T follicular helper cell (primary cell): ENCODE data around the gene ANKIB1.
"Not testable (repeated sequence)": the region's sequence is repeated elsewhere in the genome, so short reads cannot be mapped to it uniquely, and the experiment has no call there.

Experiments
- DNase-seq: peaks from one replicate; pipeline ENCODE4 v3.0.0-alpha.2; 2020; ENCODE audit warnings: low read depth

The ANKIB1 gene

DNA sequence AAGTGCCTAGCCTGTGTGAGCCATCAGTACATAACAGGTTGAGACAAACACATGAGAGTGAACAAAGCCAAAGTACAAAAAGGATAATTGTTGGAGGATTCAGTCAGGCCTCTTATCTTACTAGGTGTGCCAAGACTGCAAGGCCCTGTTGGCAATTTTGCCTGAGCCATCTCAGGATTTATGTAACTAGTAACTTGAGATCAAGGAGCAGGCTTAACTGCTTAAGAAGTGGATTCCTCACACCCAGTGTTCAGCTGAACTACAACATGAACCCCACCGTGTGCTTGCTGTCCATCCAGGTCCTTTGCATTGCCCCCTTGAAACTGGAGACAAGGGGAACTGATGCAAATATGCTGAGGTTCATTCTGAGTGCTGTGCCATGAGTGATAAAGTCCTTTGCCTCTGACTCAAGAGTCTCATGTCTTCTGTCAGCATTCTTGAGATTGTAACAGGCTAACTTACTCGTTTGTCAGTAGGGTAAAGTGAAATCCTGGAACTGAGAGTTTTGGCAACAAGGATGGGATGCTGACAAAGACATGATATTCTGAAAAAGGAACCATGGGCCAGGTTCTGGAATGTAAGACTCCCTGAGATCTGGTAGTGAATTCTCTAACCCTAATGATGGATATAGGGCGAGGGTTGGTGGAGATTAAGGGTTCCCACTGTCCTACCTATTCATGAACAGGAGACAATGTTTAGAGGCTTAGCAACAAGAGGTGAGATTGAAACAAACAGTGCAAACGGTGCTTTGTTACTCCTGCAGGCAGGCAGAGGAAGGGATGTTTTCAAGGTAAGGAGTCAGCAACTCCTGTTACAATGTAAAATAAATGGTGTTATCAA lies 157.4 kb downstream of the ANKIB1 start:
- no peak for DNase-seq

DNA sequence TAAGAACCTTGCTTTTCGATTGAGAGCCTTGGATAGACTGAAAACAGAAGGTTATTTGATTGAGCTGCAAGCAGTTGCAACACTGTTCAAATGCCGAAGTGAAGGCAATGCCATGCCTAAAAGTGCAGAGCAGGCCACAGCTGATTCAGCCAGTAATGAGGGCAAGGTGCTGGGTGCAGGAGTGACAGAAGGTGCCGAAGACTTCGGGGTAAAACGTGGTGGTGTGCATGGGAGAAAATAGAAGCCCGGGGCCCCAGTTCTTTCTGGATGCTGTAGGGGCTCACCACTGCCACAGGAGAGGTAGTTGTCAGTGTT lies 157.9 kb downstream of the ANKIB1 start:
- DNase-seq: no peak

DNA sequence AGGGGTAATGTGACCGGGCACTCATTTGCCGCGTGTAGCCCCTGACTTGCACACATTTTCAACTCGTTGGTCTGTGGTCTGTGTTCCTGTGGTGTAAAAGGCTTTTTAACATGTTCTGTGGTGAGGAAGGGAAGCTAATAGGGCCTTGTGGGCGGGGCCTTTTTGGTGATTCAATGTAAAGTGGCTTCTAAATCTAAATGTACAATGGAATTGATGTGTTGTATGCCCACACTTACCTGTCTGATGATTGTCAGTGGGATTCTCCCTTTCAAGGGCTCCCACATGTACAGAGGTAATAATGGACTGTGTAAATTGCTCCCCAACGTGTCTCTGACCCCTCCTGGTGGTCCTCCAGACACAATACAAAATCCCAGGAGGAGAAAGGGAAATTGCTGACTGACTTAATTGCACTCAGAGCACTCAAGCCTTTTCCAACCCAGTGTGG lies 158.4 kb downstream of the ANKIB1 start:
- no peak for DNase-seq

DNA sequence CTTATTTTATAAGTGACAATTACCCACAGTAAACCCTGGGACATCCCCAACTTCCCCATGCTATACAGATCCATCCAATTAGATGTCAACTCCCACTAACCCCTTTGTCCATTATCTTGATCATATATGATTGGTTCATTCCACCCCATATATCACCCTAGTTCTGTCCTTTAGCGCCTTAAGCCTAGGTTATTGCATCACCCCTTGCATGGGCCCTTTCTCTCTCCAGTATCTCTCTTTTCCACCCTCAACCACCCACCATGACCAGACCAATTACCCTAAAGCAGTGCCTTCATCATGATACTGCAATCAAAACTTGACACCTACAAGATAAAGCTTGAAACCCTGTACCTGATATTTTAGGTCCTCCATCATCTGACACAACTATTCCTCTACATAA lies 163.6 kb downstream of the ANKIB1 start:
- DNase-seq: no peak

DNA sequence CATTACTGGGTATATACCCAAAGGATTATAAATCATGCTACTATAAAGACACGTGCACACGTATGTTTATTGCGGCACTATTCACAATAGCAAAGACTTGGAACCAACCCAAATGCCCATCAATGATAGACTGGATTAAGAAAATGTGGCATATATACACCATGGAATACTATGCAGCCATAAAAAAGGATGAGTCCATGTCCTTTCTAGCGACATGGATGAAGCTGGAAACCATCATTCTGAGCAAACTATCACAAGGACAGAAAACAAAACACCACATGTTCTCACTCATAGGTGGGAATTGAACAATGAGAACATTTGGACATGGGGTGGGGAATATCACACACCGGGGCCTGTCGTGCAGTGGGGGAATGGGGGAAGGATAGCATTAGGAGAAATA lies 164.4 kb downstream of the ANKIB1 start:
- not testable (repeated sequence) for DNase-seq

DNA sequence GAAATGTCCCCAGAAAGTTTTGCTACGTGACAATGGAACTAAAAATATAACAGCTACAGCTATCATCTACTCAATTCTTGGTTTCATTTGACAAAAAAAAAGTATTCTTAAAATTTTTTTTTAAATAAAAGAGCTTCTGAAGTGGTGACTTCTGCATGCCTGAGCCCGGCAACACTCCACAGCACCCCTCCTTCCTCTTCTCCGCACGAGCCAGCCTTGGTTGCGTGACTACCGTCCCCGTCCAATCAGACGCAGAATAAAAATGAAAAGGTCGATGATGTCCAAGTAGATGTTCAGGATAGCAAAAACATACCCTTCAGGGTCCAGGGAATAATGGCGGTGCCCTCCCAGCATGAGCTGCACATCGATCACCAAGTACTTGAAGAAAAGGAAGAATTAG lies 167.0 kb downstream of the ANKIB1 start:
- no peak for DNase-seq

DNA sequence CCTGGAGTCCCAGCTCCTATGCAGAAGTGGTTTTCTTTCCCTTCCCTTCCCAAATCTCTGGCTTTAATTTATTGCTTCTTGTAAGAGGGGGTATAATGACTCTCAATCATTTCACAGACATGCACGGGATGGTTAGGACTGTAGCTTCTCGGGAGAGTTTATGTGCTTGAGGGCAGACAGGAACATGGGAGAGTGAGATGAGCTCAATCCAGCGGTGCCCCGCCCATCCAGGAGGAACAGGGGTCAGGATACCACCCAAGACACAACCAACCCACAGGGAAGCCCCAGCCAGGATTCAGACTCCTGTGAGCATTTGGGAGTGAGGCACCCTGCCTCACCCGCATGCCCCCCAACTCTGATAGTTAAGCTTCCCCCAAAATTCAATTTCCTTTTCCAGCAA lies 167.8 kb downstream of the ANKIB1 start:
- DNase-seq: no peak

DNA sequence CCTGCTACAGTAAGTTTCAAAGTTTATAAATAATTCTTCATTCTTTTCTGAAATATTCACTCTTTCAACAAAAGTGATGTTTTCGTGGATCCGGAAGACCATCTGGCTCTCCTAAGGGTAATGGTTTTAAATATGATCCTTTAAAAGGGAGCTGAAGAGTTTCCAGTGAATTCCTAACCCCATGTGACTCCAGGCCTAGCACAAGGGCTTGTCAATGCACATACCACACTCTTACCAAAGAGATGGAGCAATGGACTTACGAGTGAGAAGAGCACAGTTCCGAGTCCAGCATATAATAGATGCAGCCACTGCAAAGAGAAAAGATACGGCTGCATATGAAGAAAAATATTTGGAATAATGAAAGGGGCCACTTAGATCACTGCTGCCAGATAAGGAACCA lies 169.5 kb downstream of the ANKIB1 start:
- DNase-seq: no peak

DNA sequence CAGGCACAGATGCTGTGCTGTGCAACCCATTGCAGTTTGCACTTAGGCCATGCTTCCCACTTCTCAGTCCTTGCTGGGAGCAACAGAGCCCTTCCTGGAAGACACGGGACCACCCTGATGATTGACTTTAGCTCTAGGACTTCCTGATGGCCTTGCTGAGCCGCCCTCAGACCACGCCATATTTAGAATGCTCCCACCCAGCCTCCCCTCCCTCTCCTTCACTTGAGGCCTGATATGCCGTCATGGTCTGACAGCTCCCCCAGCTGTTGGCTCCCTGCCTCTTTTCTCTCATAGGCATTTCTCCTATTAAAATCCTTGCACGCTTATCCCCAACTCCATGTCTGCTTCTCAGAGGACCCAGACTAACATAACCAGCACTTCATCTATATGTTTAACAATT lies 172.1 kb downstream of the ANKIB1 start:
- DNase-seq: no peak

DNA sequence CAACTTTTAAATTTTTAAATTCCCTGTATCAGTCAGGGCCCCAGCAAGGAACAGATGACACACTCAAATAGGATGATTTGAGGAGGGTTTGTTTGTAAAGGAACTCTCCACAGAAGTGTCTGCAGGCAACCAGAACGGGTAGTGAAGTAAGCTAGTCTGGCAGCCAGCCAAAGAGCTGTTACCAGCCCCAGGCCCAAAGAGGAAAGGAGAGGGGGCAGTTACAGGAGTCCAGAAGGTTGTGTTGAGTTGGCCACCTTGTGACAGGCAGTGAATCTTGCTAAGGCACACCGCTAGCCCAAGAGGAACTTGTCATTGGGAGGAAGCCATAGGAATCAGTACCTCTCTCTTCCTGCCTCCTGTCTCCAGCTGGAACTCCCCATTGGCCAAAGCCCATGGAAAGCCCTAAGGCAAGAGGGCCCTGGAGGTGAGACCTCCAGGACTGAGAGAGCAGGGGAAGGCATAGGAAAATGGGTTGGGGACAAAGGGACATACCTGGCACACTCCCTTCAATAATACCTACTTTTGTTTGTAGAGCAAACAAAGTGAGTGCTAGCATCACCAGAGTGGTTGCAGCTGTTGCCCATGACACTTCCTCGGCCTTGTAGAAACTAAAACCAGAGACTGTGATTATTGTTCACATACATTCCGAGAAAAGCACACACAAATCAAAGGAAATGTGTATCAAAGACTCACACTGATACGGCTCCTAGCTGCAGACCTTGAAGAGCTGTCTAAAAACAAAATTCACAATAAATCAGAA lies 176.1 kb downstream of the ANKIB1 start:
- no peak for DNase-seq

DNA sequence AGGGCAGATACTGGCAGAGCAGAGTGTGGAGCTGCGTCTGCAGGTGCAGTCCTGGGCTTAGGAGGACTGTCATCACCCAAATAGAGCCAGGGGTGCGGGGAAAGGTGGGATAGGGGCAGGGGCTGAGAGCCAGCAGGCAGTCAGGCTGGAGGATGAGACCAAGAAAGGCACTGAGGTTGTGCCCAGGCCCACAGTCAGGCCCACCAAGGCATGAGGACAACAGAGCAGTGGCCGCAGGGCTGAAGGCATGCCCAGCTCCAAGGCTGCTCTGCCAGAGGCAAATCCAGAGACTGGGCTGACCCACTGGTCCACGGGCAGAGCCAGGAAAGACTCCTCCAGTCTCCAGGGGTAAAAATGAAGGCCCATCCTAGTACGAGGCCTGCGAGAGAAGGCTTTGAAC lies 177.2 kb downstream of the ANKIB1 start:
- DNase-seq: no peak

DNA sequence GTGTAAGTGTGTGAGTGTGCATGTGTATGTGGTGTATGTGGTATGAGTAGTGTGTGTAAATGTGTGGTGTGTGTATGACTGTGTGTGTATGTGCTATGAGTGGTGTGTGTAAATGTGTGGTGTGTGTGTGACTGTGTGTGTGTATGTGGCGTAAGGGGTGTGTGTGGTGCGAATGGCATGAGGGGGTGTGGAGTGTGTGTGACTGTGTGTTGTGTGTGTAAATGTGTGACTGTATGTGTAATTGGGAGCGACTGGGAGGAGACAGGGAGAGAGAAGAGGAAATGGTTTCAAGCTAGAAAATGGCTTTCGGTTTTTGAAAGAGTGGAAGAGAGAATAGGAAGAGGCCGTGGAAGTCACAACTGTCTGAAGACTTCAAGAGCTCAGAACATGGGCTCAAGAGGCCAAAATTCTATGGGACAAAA lies 177.9 kb downstream of the ANKIB1 start:
- DNase-seq: no peak

DNA sequence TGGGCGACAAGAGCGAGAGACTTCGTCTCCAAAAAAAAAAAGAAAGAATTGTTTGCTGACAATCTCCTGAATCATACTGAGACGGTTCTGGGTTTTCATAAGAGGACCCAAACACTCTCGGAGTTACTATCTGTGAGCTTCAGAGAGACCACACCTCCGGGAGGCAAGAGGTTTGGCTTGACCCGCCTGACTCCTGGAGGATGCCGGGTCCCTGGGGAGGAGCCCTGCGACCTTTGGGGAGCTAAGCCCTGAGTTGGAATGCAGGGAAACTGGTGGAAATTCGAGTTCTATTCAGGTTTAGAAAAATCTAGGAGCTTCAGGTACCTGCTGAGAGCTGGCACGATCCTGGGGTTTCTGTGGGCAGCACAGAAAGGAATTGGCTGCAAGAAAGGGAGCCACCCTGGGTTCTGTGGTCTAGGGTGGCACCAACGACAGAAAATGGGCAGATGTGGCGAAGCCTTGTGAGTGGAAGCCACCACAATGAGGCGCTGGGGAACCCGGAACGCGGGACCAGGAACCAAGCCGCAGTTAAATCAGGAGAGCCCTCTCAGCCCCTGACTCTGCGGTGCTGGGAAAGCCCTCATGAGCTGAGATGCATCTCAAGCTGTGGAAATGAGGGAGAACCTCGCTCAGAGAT lies 179.7 kb downstream of the ANKIB1 start:
- DNase-seq: no peak

DNA sequence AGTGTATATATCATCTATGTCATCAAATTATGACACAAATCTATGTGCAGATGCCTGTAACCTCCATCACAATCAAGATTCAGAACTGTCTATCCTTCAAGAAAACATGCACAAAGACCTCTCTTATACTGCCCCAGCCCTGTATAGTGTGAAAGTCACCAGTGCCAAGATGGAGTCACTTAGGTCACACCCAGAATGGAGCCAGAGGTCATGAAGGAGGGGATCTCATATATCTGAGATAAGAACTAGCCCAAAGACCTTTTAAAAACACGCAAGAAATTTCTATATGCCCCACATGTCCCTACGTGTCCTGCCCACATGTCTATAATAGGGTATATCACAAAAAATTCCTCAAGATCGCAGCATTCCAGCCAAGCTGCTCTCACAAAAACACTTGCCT lies 181.4 kb downstream of the ANKIB1 start:
- no peak for DNase-seq

DNA sequence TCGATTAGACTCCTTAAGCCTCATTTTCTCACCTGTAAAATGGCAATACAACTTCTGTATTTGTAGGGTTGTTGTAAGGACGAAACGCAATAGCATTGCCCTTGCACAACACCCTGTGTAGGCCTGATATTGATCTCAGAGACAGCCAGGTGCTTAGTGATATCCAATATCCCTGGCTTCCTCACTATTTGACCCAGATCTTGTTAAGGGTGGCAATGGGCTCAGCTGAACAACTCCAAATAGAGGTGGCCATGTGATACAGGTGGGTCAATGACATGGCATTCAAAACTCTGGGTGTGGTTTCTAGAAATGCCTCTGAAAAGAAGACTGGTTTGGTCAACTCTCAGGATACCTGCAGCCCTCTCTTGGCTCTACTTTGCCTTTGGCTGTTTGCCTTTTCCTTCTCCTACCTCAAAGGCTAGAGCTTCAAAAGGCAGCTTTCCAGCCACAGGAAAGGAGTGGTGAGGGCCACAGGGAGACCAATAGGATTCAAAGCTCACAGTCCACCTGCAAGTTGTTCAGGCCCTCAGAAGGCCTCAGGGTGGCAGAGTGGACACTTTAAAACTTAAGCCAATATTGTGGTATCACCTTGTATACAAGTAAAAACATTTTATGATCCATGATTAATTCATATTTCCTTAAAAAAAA lies 186.6 kb downstream of the ANKIB1 start:
- DNase-seq: no peak

DNA sequence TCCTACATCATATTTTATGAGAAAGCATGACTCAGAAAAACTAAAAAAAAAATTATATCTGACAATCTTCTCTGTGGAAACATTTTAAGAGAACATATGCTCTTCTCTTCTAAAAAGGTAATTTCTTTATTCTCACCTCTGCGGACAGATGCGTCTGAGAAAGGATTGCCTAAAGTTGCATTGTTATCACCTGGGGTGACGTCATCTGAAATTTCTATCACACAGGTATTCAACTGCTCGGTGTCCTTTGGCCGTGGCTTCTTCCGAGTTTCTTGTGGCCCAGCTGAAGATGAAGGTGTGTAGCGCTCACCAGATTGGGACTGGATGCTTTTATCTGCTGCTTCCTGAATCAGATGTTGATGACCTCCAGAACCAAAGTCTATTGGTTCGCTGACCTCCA lies 187.2 kb downstream of the ANKIB1 start:
- DNase-seq: no peak

DNA sequence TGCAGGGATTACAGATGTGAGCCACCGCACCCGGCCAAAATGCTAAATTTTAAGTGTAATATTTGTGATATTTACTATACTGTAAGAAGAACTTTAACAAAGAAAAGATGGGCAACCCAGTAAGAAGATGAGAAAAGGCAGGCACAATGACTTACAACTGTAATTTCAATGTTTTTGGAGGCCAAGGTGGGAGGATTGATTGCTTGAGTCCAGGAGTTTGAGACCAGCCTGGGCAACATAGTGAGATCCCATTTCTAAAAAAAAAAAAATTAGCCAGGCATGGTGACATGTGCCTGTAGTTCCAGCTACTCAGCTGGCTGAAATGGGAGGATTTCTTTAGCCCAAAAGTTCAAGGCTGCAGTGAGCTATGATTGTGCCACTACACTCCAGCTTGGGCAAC lies 189.8 kb downstream of the ANKIB1 start:
- DNase-seq: no peak

DNA sequence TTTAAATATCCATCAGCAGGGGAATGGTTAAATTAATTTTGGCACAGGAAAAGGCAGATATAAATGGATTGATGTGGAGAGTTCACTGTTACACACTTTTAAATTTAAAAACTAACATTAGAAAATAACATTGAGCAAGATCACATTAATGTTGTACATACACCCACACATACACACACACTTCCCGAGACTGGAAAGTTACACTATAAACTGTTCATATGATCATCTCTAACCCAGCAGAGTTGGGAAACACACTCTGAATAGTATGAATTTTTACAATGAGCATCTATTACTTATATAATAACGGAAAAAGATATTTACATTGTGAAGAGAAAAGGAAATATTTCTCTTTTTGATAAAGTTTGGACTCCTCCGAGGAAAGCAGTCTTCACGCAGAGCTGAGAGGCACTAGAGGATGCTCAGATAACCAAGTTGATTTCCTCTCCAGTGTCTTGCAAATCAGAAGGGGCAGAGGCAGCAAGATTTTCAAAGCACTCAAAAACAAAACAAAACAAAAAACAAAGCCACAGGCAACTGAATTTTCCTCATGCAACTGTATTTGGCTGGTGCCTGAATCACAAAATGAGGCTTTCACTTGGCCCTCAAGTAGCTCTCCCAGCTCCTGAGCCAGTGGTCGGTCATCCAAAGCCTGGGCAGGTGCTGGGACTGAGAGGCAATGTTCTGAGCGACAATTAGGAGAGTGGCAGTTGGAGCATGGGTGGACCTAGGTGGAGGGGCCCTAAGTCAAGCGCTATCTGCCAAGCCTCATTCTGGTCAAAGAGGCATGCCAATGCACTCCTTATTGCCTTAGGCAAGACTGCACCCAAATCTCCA lies 191.1 kb downstream of the ANKIB1 start:
- DNase-seq: no peak

DNA sequence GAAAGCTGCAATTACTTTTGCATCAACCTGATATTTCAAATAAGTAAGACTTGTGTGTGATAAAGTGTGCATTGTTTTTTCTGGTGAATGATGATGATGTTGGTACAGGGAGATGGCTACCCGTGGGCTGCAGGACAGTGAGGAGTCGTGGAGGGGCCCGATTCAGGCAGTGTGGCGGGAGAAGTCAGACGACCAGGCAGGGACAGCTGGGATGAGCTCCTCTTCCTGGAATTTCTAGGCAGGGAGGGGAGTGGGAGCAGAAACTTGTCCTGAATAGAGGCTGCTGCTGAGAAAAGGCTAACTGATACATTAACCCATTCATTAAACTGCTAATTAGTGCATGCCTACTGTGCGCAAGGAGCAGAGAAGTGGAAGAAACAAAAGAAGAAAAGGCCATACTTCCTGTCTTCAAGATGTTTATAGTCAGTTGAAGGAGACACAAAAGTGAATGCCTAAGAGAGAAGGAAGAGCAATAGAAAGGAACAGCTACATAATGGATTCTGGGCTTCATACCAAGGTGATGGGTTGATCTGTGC lies 192.2 kb downstream of the ANKIB1 start:
- DNase-seq: no peak

DNA sequence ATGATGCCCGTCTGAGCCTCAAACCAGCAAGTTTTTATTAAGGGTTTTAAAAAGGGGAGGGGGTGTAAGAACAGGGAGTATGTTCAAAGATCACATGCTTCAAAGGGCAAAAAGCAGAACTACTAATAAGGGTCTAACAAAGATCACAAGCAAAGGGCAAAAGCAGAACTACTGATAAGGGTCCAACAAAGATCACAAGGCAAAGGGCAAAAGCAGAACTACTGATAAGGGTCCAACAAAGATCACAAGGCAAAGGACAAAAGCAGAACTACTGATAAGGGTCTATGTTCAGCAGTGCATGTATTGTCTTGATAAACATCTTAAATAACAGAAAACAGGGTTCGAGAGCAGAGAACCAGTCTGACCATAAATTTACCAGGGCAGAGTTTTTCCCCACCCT lies 196.9 kb downstream of the ANKIB1 start:
- DNase-seq: not testable (repeated sequence)

DNA sequence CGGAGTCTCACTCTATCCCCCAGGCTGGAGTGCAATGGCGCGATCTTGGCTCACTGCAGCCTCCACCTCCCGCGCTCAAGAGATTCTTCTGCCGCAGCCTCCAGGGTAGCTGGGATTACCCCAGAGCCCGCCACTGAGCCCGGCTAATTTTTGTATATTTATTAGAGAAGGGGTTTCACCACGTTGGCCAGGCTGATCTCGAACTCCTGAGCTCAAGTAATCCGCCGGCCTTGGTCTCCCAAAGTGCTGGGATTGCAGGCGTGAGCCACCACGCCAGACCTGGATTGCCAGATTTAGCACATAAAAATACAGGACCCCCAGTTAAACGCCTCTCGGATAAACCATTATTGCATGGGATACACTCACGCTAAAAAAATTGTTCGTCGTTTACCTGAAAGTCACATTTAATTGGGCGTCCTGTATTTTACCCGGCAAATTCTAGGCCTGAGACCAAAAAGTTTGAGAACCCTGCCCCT lies 201.1 kb downstream of the ANKIB1 start:
- no peak for DNase-seq
